Measurements from ENCODE around the gene FOXN4.

FOXN4 gene

DNA sequence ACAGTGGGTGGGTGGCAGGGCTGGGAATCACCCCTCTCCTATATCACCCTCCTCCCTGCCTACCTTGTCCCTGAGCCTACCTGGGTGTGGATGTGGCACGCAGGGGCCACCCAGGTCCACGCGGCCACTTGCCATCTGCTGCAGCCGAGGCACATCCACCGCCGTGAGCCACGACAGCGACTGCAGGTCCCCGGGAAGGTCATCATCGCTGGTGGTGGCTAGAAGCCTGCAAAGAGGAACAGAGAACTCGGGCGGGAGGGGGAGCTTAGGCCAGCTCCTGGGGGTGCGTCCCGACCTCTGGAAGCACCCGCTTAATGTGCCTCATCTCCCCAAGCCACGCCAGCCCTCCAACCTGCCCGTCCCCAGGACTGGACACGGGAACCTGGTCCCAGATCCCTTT is 19.0 kb downstream of the FOXN4 start:
- Histone ChIP-seq H3K27ac (no peak overlapping the region), H3K4me3 (no peak overlapping the region)
- no peak for DNase-seq (ENCODE audit: low spot score)
- TF ChIP-seq CTCF (IDR thresholded peaks at IDR 0.05), result no peak

DNA sequence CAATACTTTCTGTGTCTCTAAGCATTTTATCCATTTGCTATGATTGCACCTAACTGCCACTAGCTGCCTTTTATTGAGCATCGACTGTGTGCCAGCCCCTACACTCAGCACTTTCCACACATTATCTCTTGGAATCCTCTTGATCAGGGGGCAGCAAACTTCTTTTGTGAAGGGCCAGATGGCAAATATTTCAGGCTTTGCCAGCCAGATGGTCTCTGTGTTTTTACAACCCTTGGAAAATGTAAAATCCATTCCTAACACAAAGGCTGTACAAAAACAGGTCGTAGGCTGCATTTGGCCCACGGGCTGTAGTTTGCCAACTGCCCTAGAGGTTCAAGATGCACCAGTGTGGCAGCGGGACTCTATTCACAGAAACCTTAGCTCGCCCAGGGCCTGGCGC is 19.5 kb downstream of the FOXN4 start:
- DNase-seq (ENCODE audit: low spot score), result no peak
- TF ChIP-seq CTCF (IDR thresholded peaks at IDR 0.05), result no peak
- no peak overlapping the region for H3K27ac ChIP-seq
- no peak overlapping the region for H3K4me3 ChIP-seq

DNA sequence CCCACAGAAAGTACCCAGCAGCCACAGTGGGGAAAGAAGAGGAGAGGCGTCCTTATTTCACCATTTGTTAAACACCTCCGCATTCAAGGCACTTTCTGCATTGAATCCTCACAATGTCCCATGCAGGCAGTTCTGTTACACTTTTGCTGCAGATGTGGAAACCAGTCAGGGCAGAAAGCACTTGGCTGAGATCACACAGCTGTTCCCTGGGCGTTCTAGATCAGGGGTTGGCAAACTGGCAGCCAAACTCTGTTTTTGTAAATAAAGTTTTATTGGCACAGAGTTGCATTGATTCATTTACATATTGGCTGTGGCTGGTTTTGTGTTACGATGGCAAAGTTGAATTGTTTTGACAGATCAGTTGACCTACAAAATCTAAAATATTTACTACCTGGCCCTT is 20.1 kb downstream of the FOXN4 start:
- TF ChIP-seq CTCF (IDR thresholded peaks at IDR 0.05), result no peak
- no peak overlapping the region for H3K4me3 ChIP-seq
- DNase-seq (ENCODE audit: low spot score), result no peak

DNA sequence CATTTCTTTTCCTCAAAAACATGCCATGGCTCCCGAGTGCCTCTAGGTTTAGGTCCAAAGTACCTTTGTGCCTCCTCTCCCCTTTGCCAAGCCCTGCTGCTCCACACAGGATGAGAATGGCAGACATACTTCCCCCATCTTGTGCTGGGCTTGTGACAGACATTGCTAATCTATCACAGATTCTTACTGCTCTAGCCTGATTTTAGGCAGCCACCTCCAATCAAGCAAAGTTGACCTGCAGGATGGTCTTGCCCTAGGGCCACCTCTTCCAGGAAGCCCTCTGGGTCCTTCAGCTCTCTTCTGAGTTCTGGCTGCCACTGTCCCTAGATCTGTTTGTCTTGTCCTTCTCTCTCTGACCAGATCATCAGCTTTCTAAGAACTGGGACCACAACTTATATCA is 20.5 kb downstream of the FOXN4 start:
- no peak for DNase-seq (ENCODE audit: low spot score)
- H3K4me3 ChIP-seq, result no peak overlapping the region
- H3K27ac ChIP-seq, result no peak overlapping the region
- TF ChIP-seq CTCF (IDR thresholded peaks at IDR 0.05), result no peak

More for the DNA sequence above, 20.1 kb downstream of the FOXN4 start:
- H3K27ac ChIP-seq, result no peak overlapping the region

DNA sequence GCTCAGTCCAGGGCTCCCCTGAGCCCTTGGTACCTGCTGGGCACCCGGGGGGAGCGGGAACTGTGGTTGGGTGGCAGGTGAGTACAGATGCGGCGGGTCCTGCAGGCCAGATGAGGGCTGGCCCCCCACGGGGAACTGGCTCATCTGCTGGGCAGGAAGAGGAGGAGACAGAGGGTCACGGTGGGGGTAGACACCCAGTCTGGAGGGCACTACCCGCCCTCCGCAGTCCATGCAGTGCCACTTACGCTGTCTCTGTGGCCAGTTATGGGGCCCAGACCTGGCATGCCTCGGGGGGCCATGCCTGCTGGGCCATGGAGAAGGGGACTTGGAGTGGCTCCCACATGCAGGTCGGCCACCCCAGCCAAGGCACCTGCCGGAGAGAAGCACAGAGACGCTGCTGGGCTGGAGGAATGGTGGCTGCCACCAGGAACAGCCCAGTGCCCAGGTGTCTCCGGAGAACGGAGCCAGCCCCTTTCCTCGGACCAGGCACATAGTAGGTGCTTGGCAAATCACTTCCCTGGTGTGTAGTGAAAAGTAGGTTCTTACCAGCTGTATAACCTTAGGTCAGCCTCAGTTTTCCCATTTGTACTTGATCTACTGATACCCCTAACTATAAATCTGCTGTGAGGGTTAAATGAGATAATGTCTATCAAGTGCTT is 21.1 kb downstream of the FOXN4 start:
- DNase-seq (ENCODE audit: low spot score), result no peak

DNA sequence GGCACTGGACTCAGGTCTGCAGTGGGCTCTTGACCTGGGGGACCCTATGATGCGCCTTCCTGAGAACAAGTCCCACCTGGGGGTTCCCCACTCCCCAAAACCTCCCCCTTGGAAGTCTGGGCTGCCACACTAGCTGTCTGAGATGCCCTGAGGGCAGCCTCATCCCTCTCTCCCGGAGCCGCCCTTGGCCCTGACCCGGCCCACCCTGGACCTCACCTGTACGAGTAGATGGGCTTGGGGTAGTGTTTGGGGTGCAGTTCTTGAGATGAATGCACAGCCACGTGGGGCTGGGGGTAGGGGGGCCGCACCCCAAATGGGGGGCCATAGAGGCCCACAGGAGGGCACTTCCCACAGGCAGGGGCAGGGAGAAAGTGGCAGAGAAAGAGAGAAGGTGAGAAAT is 21.9 kb downstream of the FOXN4 start:
- no peak for DNase-seq (ENCODE audit: low spot score)
- no peak overlapping the region for H3K27ac ChIP-seq
- TF ChIP-seq CTCF (IDR thresholded peaks at IDR 0.05), result no peak
- H3K4me3 ChIP-seq, result no peak overlapping the region

More for the DNA sequence above, 21.1 kb downstream of the FOXN4 start:
- no peak overlapping the region for H3K4me3 ChIP-seq
- TF ChIP-seq CTCF (IDR thresholded peaks at IDR 0.05), result no peak
- no peak overlapping the region for H3K27ac ChIP-seq

GRCh38 chr12:109286652-109287051 is 22.4 kb downstream of the FOXN4 start:
- no peak overlapping the region for H3K4me3 ChIP-seq
- TF ChIP-seq CTCF (IDR thresholded peaks at IDR 0.05), result no peak
- H3K27ac ChIP-seq, result no peak overlapping the region
- DNase-seq (ENCODE audit: low spot score), result no peak
